Endothelial cell of umbilical vein (primary cell): ENCODE results near the gene HPX. TPM values are rescaled to one million over a fixed set of nuclear protein-coding genes. Genes with fewer than 3 reads are reported as not detected.

Experiments used
- BruUV-seq: library from RNA; stranded (reverse); fragments of 400-500 nt; replicated peaks from 2 replicates; lab custom pipeline; 2021; lab: Mats Ljungman, UMichigan
- CTCF ChIA-PET: fragments of 300-600, 350-600 bp; sonication (Branson Sonifier 250); formaldehyde crosslinking; loops from one replicate; lab custom pipeline; 2021; ENCODE audit warnings: antibody characterized with exemption, inconsistent platforms; lab: Charles Lee
- POLR2A ChIA-PET: fragments of 300-600, 350-600 bp; sonication (Branson Sonifier 250); formaldehyde crosslinking; loops from one replicate; lab custom pipeline; 2021; ENCODE audit warnings: antibody characterized with exemption, inconsistent platforms; lab: Charles Lee
- DNase-seq: peaks from one replicate; pipeline ENCODE4 v3.0.0-alpha.2; 2011; ENCODE audit warnings: low read depth, low spot score
- FAIRE-seq: peaks from 2 replicates; lab custom pipeline; 2011; peaks lifted over from hg19 to GRCh38; lab: Jason Lieb, UNC
- H2AFZ ChIP-seq: 2 replicates; pipeline ENCODE4 v1.6.0; 2012; ENCODE audit warnings: low read depth, low read length, control low read depth, inconsistent platforms
- H3K27ac ChIP-seq: 2 replicates; pipeline ENCODE4 v1.5.1; 2011; ENCODE audit warnings: low read depth, mild to moderate bottlenecking, control low read depth, low read length, moderate library complexity; ENCODE audit not compliant: insufficient read depth
- H3K27me3 ChIP-seq, 2 experiments: 2 replicates each; pipeline versions ENCODE4 v1.6.0 to v1.6.1; 2011; ENCODE audit warnings: low read length in 2 of 2, mixed read lengths in 1 of 2; ENCODE audit not compliant: control insufficient read depth in 2 of 2, insufficient read depth in 2 of 2
- H3K36me3 ChIP-seq, 2 experiments: 2 replicates in 1 of 2; 3 replicates in 1 of 2; pipeline ENCODE4 v1.5.1; 2011; ENCODE audit warnings: low read length in 2 of 2, mild to moderate bottlenecking in 1 of 2, moderate library complexity in 1 of 2; ENCODE audit not compliant: control insufficient read depth in 2 of 2, insufficient read depth in 2 of 2; ENCODE audit errors: extremely low read depth in 1 of 2
- H3K4me1 ChIP-seq: 3 replicates; pipeline ENCODE4 v1.5.1; 2011; ENCODE audit warnings: mild to moderate bottlenecking, low read length; ENCODE audit not compliant: control insufficient read depth, insufficient read depth; ENCODE audit errors: extremely low read depth
- H3K4me2 ChIP-seq: 2 replicates; pipeline ENCODE4 v1.6.1; 2011; ENCODE audit warnings: low read length, control low read depth, mixed read lengths; ENCODE audit not compliant: insufficient read depth
- H3K4me3 ChIP-seq, 3 experiments: fragments of 200-600 bp in 1 of 3; sonication (generic), shearing (Covaris generic) in 1 of 3; replicated peaks in 1 of 3; 2 replicates each; pipeline ENCODE4 v1.5.1; 2011 to 2016; ENCODE audit warnings: control low read depth in 3 of 3, low read length in 3 of 3, mild to moderate bottlenecking in 2 of 3, inconsistent platforms in 1 of 3, low read depth in 1 of 3, moderate library complexity in 1 of 3; ENCODE audit not compliant: insufficient read depth in 1 of 3
- H3K79me2 ChIP-seq: 2 replicates; pipeline ENCODE4 v1.6.0; 2012; ENCODE audit warnings: low read length, inconsistent platforms; ENCODE audit not compliant: control insufficient read depth, insufficient read depth
- H3K9ac ChIP-seq: replicated peaks from 2 replicates; pipeline ENCODE3; 2011; ENCODE audit warnings: low read length, control low read depth; ENCODE audit not compliant: insufficient read depth; ENCODE audit errors: extremely low read depth
- H3K9me1 ChIP-seq: replicated peaks from 3 replicates; pipeline ENCODE4 v1.6.0; 2011; ENCODE audit warnings: mild to moderate bottlenecking, low read length; ENCODE audit not compliant: control insufficient read depth, insufficient read depth; ENCODE audit errors: extremely low read depth
- H3K9me3 ChIP-seq: replicated peaks from 2 replicates; pipeline ENCODE4 v1.5.1; 2012; ENCODE audit warnings: low read length, inconsistent platforms; ENCODE audit not compliant: control insufficient read depth, insufficient read depth
- H4K20me1 ChIP-seq: replicated peaks from 2 replicates; pipeline ENCODE3; 2011; ENCODE audit warnings: mild to moderate bottlenecking, low read length; ENCODE audit not compliant: control insufficient read depth, insufficient read depth; ENCODE audit errors: extremely low read depth
- EZH2 ChIP-seq: IDR thresholded peaks from 2 replicates; pipeline ENCODE4 v1.6.1; 2012; ENCODE audit warnings: borderline replicate concordance, low read depth, mild to moderate bottlenecking, moderate library complexity, low read length, inconsistent platforms; ENCODE audit not compliant: severe bottlenecking
- FOS ChIP-seq: IDR thresholded peaks from 2 replicates; pipeline ENCODE4 v1.6.1; 2011; ENCODE audit warnings: mild to moderate bottlenecking, low read length, moderate library complexity, borderline replicate concordance; ENCODE audit not compliant: insufficient read depth
- GATA2 ChIP-seq: IDR thresholded peaks from 2 replicates; pipeline ENCODE4 v1.7.0; 2011; ENCODE audit warnings: low read depth, mild to moderate bottlenecking, moderate library complexity, mixed read lengths, low read length; ENCODE audit not compliant: insufficient read length, insufficient read depth
- JUN ChIP-seq: IDR thresholded peaks from 2 replicates; pipeline ENCODE4 v1.6.1; 2011; ENCODE audit warnings: borderline replicate concordance, low read depth; ENCODE audit not compliant: insufficient read length, insufficient read depth
- MYC ChIP-seq: IDR thresholded peaks from one replicate; pipeline ENCODE4 v1.6.1; 2011; ENCODE audit warnings: mild to moderate bottlenecking, low read depth, low read length
- POLR2A ChIP-seq: IDR thresholded peaks from 2 replicates; pipeline ENCODE4 v1.6.1; 2012; ENCODE audit warnings: low read depth, mild to moderate bottlenecking, control low read depth, low read length
- POLR2AphosphoS5 ChIP-seq: IDR thresholded peaks from 2 replicates; pipeline ENCODE4 v1.6.1; 2012; ENCODE audit warnings: low read depth, mild to moderate bottlenecking, control low read depth, low read length, moderate library complexity; ENCODE audit not compliant: insufficient read depth
- dilution Hi-C: fragments of 300-500 bp; cut with MboI; formaldehyde crosslinking; loops from one replicate; pipeline ENCODE4 v1.15.0; 2019; ENCODE audit warnings: low sequenced_read_pairs; ENCODE audit not compliant: extremely low pct_ligation_motif_present
- intact Hi-C: fragments of 100-400 bp; cut with micrococcal nuclease; formaldehyde crosslinking; loops from one replicate; pipeline ENCODE4 v1.10.0; 2022
- polyA plus RNA-seq, 4 experiments: library from polyadenylated mRNA; depleted of rRNA in 3 of 4; stranded (reverse) in 3 of 4; unstranded in 1 of 4; fragments of >200 nt; gene quantifications; 2 replicates each; pipeline versions ENCODE4 v1.2.1 to v1.2.3, GENCODE V29; 2011 to 2012; ENCODE audit warnings: missing spikeins in 1 of 4
- total RNA-seq: library from RNA; stranded (reverse); gene quantifications from 2 replicates; pipeline ENCODE4 v1.2.3, GENCODE V29; 2021
- TF ChIP-seq, protein P1 (sequence below): IDR thresholded peaks from 2 replicates; pipeline ENCODE4 v1.6.1; 2011; ENCODE audit not compliant: insufficient read depth, insufficient read length
- TF ChIP-seq, protein P2 (sequence below), 2 donors: IDR thresholded peaks; 1 replicate in 1 of 2; 2 replicates in 1 of 2; pipeline ENCODE4 v1.5.1; 2011; ENCODE audit warnings: low read length in 2 of 2, mild to moderate bottlenecking in 2 of 2, moderate library complexity in 2 of 2, control low read depth in 1 of 2, inconsistent platforms in 1 of 2, low read depth in 1 of 2; ENCODE audit not compliant: insufficient read depth in 1 of 2; ENCODE audit errors: extremely low read depth in 1 of 2

The HPX gene
- total and polyA plus RNA-seq, 2 donors (not counting 3 experiments of a cell fraction or from before 2014, with no cell fraction given), result 1.3 to 1.5 TPM

GRCh38 chr11:6391537-6392134 is 49.2 kb downstream of the HPX start:
- no peak overlapping the region for H3K4me3 ChIP-seq
- dilution Hi-C loops, result no loop called here
- H3K79me2 ChIP-seq, result peaks cover 4% of the 10 kb centered on the region
- TF ChIP-seq POLR2A (no peak), FOS (no peak), POLR2AphosphoS5 (no peak), EZH2 (no peak), GATA2 (no peak), MYC (no peak), JUN (no peak)
- TF ChIP-seq, protein P1, sequence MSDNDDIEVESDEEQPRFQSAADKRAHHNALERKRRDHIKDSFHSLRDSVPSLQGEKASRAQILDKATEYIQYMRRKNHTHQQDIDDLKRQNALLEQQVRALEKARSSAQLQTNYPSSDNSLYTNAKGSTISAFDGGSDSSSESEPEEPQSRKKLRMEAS, result no peak
- TF ChIP-seq, protein P2, sequence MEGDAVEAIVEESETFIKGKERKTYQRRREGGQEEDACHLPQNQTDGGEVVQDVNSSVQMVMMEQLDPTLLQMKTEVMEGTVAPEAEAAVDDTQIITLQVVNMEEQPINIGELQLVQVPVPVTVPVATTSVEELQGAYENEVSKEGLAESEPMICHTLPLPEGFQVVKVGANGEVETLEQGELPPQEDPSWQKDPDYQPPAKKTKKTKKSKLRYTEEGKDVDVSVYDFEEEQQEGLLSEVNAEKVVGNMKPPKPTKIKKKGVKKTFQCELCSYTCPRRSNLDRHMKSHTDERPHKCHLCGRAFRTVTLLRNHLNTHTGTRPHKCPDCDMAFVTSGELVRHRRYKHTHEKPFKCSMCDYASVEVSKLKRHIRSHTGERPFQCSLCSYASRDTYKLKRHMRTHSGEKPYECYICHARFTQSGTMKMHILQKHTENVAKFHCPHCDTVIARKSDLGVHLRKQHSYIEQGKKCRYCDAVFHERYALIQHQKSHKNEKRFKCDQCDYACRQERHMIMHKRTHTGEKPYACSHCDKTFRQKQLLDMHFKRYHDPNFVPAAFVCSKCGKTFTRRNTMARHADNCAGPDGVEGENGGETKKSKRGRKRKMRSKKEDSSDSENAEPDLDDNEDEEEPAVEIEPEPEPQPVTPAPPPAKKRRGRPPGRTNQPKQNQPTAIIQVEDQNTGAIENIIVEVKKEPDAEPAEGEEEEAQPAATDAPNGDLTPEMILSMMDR (IDR thresholded peaks at IDR 0.05; ENCODE audit: extremely low read depth in 1 of 2, insufficient read depth in 1 of 2, low read depth in 1 of 2, low read length in 2 of 2), result no peak
- no peaks in the 10 kb centered on the region for H3K9me1 ChIP-seq
- ChIA-PET POLR2A (interaction anchor here (1.9 kb wide), 1 partner anchor 13 kb away, joined by 9 read pairs; no protein-coding TSS in a partner anchor), CTCF (interaction anchor here (0.9 to 4.7 kb wide), 3 partner anchors 13 to 47 kb away, joined by 3 to 115 read pairs (median 6); no protein-coding TSS in a partner anchor)
- H3K9me3 ChIP-seq, result no peaks in the 10 kb centered on the region
- no peaks in the 10 kb centered on the region for H4K20me1 ChIP-seq
- H3K27me3 ChIP-seq, result no peaks in the 10 kb centered on the region
- intact Hi-C loops, result loop anchor here (2.0 kb wide), 1 partner anchor 51 kb away; no protein-coding TSS in a partner anchor
- no peak overlapping the region for H3K4me2 ChIP-seq
- no TSS peak for BruUV-seq
- no peak overlapping the region for H3K9ac ChIP-seq
- no peak overlapping the region for H3K27ac ChIP-seq
- peaks cover 0 to 4% of the 10 kb centered on the region in 2 experiments for H3K36me3 ChIP-seq
- H3K4me1 ChIP-seq, result peaks cover 33% of the 10 kb centered on the region
- H2AFZ ChIP-seq, result no peak overlapping the region
- FAIRE-seq, result no peak
- no peak for DNase-seq
